HG02943 (cell line): ENCODE data around the gene NCAPD3.

Experiments
- ATAC-seq: cut with Tn5 transposase; IDR thresholded peaks from one replicate; pipeline ENCODE4 v1.9.1; 2021; ENCODE audit warnings: mild to moderate bottlenecking, low read depth, moderate library complexity; ENCODE audit not compliant: unreplicated experiment

The NCAPD3 gene

GRCh38 chr11:134171951-134172350, 51.8 kb downstream of the NCAPD3 start:
- ATAC-seq = no peak

- ATAC-seq = no peak
Observed at GRCh38 chr11:134170919-134171281, 52.9 kb downstream of the NCAPD3 start.

- ATAC-seq = no peak
Observed at GRCh38 chr11:134170177-134170918, 53.4 kb downstream of the NCAPD3 start.

- ATAC-seq = no peak
Observed at GRCh38 chr11:134164490-134165370, 59.0 kb downstream of the NCAPD3 start.

GRCh38 chr11:134159652-134160051, 64.1 kb downstream of the NCAPD3 start:
- ATAC-seq = no peak

GRCh38 chr11:134158023-134158422, 65.7 kb downstream of the NCAPD3 start:
- no peak for ATAC-seq

- ATAC-seq = no peak
Observed at GRCh38 chr11:134157451-134157850, 66.3 kb downstream of the NCAPD3 start.

- no peak for ATAC-seq
Observed at GRCh38 chr11:134155946-134156865, 67.6 kb downstream of the NCAPD3 start.

- ATAC-seq = no peak
Observed at GRCh38 chr11:134155456-134155855, 68.3 kb downstream of the NCAPD3 start.

- ATAC-seq = no peak
Observed at GRCh38 chr11:134154441-134154840, 69.3 kb downstream of the NCAPD3 start.

- no peak for ATAC-seq
Observed at GRCh38 chr11:134153147-134153905, 70.4 kb downstream of the NCAPD3 start.

GRCh38 chr11:134152696-134153095, 71.1 kb downstream of the NCAPD3 start:
- ATAC-seq = no peak

- ATAC-seq = no peak
Observed at GRCh38 chr11:134151083-134151747, 72.6 kb downstream of the NCAPD3 start.

GRCh38 chr11:134150195-134150903, 73.4 kb downstream of the NCAPD3 start:
- ATAC-seq = no peak

GRCh38 chr11:134149371-134149770, 74.4 kb downstream of the NCAPD3 start:
- no peak for ATAC-seq

- no peak for ATAC-seq
Observed at GRCh38 chr11:134146598-134146997, 77.2 kb downstream of the NCAPD3 start.

- ATAC-seq = no peak
Observed at GRCh38 chr11:134145715-134146114, 78.1 kb downstream of the NCAPD3 start.

GRCh38 chr11:134144744-134145143, 79.0 kb downstream of the NCAPD3 start:
- no peak for ATAC-seq

- ATAC-seq = no peak
Observed at GRCh38 chr11:134143801-134144200, 80.0 kb downstream of the NCAPD3 start.
